GM12874 (cell line): Measurements from ENCODE around the gene DMBX1.

ENCODE experiments used
- CTCF ChIP-seq: IDR thresholded peaks from 2 replicates; pipeline ENCODE4 v1.5.1; 2011; ENCODE audit warnings: low read depth, mild to moderate bottlenecking, control low read depth, low read length, moderate library complexity; ENCODE audit not compliant: insufficient read depth

DMBX1 gene

GRCh38 chr1:46510998-46511365, 21.3 kb downstream of the DMBX1 start:
- TF ChIP-seq CTCF, result no peak

DNA sequence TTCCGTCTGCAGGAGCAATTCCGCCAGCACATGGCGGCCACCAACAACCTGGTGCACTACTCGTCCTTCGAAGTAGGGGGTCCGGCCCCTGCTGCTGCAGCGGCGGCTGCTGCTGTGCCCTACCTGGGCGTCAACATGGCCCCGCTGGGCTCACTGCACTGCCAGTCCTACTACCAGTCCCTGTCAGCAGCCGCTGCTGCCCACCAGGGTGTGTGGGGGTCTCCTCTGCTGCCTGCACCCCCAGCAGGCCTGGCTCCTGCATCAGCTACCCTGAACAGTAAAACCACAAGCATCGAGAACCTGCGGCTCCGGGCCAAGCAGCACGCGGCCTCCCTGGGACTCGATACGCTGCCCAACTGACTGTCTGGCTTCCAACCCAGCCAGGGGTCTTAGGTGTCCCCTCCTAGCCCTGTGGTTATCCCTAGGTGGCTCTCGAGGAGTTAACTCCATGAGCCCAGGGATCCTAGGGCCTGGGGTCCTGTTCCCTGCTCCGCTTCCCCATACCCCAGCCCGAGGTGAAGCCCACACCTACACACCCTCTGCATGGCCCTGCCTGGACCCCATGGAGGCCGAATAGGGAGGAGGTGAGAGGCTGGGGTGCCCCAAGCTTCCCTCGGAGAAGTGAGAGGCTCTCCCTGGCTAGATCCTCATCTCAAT, 22.6 kb downstream of the DMBX1 start:
- no peak for TF ChIP-seq CTCF

DNA sequence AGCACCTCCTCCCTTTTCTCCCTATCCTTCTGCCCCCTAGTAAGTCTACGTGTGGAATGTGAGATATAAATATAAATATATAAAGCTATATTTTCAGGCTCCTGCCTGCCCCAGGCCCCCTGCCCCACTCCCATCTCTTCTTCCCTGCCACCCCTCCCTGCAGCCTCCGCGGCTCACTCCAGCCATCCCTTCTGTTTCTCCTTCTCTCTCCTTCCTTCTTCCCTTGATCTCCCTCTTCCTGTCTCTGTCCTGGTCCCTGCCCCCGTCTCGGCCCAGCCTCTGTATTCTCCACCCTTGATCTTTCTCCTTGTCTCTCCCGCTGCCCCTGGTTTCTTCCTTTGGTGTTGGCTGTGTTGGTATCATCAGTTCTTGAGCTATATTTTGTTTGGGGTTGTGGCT, 23.2 kb downstream of the DMBX1 start:
- no peak for TF ChIP-seq CTCF

DNA sequence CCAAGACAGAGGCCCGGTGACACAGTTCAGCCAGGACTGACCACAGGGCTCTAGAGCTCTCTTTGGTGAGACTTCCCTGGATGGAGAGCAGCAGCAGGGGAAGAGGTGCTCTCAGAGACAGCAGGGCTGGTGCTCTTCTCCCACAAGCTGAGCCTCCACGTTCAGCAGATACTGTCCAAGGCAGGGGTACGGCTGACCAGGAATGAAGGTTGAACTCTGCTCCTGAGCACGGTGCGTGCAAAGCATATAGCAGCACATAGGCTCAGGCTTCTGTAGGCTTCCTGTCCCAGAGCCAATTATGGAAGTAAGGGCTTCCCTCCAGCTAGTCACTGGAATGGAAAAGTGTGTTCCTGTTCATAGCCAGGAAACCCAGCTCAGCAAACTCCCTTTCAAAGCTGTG, 23.9 kb downstream of the DMBX1 start:
- no peak for TF ChIP-seq CTCF

GRCh38 chr1:46515576-46515975, 25.9 kb downstream of the DMBX1 start:
- TF ChIP-seq CTCF, result no peak

DNA sequence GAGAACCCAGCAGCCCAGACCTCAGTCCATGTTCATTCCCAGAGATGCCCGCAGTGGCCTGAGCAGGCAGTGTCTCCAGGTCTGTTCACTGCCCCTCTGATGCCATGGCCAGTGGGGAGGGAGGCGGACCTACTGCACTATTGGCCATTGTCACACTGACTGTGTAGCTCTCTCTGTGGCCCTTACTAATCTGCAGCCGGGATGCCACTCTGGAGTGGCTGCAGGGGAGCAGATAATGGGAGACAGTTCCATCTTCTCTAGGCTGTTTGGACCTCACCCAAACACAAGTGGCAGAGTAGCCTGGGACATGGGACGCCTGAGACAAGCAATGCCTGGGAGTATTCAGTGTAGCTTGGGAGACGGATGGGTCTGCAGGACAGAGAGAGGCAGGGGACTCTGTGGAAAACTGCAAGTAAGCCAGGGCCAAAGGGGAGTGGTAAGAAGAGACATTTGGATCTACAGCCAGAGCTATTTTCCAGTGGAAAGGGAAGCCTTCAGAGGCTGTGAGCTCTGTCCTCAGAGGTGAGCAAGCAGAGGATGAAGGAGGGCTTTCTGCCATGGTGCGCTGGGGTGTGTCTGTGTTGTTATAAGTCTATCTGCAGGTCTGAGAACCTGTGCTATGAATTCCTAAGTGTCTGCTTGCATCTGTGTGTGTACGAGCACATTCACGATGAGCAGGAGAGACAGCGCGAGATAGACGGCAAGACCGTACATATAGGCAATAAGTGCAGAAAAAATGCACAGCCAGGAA, 26.7 kb downstream of the DMBX1 start:
- no peak for TF ChIP-seq CTCF

GRCh38 chr1:46517010-46517600, 27.5 kb downstream of the DMBX1 start:
- no peak for TF ChIP-seq CTCF
